GM06990 (cell line): ENCODE measurements around the gene FAM185A.

Experiments
- DNase-seq: peaks from one replicate; pipeline ENCODE4 v3.0.0-alpha.2; 2011; ENCODE audit not compliant: insufficient read length; ENCODE audit errors: extremely low read depth
- H3K27me3 ChIP-seq: replicated peaks from 2 replicates; pipeline ENCODE4 v1.6.0; 2011; ENCODE audit warnings: low read length; ENCODE audit not compliant: control insufficient read depth, insufficient read depth
- H3K36me3 ChIP-seq: 2 replicates; pipeline ENCODE4 v1.5.1; 2011; ENCODE audit warnings: low read length; ENCODE audit not compliant: control insufficient read depth, insufficient read depth
- H3K4me3 ChIP-seq: replicated peaks from 2 replicates; pipeline ENCODE4 v1.5.1; 2011; ENCODE audit warnings: low read depth, mild to moderate bottlenecking, control low read depth, low read length
- TF ChIP-seq, protein P1 (sequence below): IDR thresholded peaks from 2 replicates; pipeline ENCODE4 v1.5.1; 2011; ENCODE audit warnings: low read length, control low read depth, mild to moderate bottlenecking, inconsistent platforms; ENCODE audit not compliant: insufficient read depth, poor library complexity, severe bottlenecking

The FAM185A gene

DNA sequence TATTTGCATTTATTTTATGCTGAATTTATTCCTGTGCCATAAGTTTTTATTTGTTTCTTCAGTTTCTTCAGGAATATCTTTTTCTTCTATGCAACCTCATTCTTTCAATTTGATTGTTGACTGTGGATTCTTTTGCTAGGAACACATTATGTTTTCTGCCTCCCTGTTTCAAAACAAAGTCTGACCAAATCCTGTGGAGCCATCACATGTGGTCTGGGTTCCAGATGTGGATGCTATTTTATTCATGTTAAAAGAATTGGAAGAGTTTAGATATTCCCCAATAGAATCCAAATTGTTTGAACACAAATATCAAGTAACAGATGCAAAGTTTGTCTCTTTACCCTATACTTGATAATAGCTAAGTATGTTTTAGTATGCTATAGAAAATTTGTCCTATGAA lies 107.2 kb downstream of the FAM185A start:
- Histone ChIP-seq H3K27me3 (no peaks in the 10 kb centered on the region), H3K4me3 (no peak overlapping the region), H3K36me3 (no peaks in the 10 kb centered on the region)
- no peak for DNase-seq
- TF ChIP-seq, protein P1, sequence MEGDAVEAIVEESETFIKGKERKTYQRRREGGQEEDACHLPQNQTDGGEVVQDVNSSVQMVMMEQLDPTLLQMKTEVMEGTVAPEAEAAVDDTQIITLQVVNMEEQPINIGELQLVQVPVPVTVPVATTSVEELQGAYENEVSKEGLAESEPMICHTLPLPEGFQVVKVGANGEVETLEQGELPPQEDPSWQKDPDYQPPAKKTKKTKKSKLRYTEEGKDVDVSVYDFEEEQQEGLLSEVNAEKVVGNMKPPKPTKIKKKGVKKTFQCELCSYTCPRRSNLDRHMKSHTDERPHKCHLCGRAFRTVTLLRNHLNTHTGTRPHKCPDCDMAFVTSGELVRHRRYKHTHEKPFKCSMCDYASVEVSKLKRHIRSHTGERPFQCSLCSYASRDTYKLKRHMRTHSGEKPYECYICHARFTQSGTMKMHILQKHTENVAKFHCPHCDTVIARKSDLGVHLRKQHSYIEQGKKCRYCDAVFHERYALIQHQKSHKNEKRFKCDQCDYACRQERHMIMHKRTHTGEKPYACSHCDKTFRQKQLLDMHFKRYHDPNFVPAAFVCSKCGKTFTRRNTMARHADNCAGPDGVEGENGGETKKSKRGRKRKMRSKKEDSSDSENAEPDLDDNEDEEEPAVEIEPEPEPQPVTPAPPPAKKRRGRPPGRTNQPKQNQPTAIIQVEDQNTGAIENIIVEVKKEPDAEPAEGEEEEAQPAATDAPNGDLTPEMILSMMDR = no peak
